Measurements from ENCODE around the gene BOD1.

- TF ChIP-seq CTCF (IDR thresholded peaks at IDR 0.05) (no peak), EP300 (IDR thresholded peaks at IDR 0.05) (no peak)
These were observed 3.5 kb downstream of the BOD1 start for GRCh38 chr5:173612948-173613347.
